Liver (tissue), 9 donors: ENCODE measurements around the gene FAM193A. TPM values are rescaled to one million over a fixed set of nuclear protein-coding genes. Genes with fewer than 3 reads are reported as not detected.

Source experiments
- DNase-seq: peaks from one replicate; pipeline ENCODE4 v3.0.0-alpha.2; 2017; ENCODE audit warnings: low spot score
- H3K27ac ChIP-seq, 2 donors: one replicate each; pipeline ENCODE4 v1.7.0; 2013; ENCODE audit warnings: inconsistent platforms in 2 of 2, low read length in 2 of 2, control low read depth in 1 of 2, low read depth in 1 of 2, mild to moderate bottlenecking in 1 of 2
- H3K27me3 ChIP-seq, 4 donors: one replicate each; pipeline versions ENCODE4 v1.6.1 to v1.7.0; 2013; ENCODE audit warnings: low read length in 3 of 4, inconsistent platforms in 1 of 4, mild to moderate bottlenecking in 1 of 4, moderate library complexity in 1 of 4; ENCODE audit not compliant: control insufficient read depth in 4 of 4, insufficient read depth in 4 of 4
- H3K36me3 ChIP-seq, 4 donors: one replicate each; pipeline versions ENCODE4 v1.6.1 to v1.7.0; 2013; ENCODE audit warnings: low read length in 3 of 4, mild to moderate bottlenecking in 3 of 4, low read depth in 1 of 4, moderate library complexity in 1 of 4; ENCODE audit not compliant: control insufficient read depth in 4 of 4, insufficient read depth in 3 of 4
- H3K4me1 ChIP-seq, 4 donors: one replicate each; pipeline versions ENCODE4 v1.6.1 to v1.7.0; 2013; ENCODE audit warnings: low read length in 3 of 4, mild to moderate bottlenecking in 3 of 4, moderate library complexity in 1 of 4; ENCODE audit not compliant: control insufficient read depth in 4 of 4, insufficient read depth in 4 of 4
- H3K4me3 ChIP-seq, 3 donors: one replicate each; pipeline versions ENCODE4 v1.6.1 to v1.7.0; 2013; ENCODE audit warnings: low read length in 3 of 3, control low read depth in 1 of 3, low read depth in 1 of 3, mild to moderate bottlenecking in 1 of 3
- H3K9ac ChIP-seq, 2 donors: one replicate each; pipeline ENCODE4 v1.7.0; 2013; ENCODE audit warnings: low read length in 2 of 2, mild to moderate bottlenecking in 2 of 2, moderate library complexity in 2 of 2, control low read depth in 1 of 2, low read depth in 1 of 2
- H3K9me3 ChIP-seq, 4 donors: one replicate each; pipeline versions ENCODE4 v1.6.1 to v1.7.0; 2013; ENCODE audit warnings: low read length in 3 of 4; ENCODE audit not compliant: control insufficient read depth in 4 of 4
- EGR1 ChIP-seq, 2 donors: IDR thresholded peaks; 2 replicates each; pipeline ENCODE4 v1.6.1; 2016 to 2018; ENCODE audit warnings: antibody characterized with exemption in 2 of 2, low read depth in 2 of 2
- FOXA1 ChIP-seq: IDR thresholded peaks from 2 replicates; pipeline ENCODE4 v1.6.1; 2016; ENCODE audit warnings: antibody characterized with exemption
- FOXA2 ChIP-seq: IDR thresholded peaks from 2 replicates; pipeline ENCODE4 v1.6.1; 2016; ENCODE audit warnings: antibody characterized with exemption
- HNF4A ChIP-seq, 2 donors: conservative IDR thresholded peaks; 2 replicates each; pipeline ENCODE4 v1.6.1; 2016; ENCODE audit warnings: antibody characterized with exemption in 2 of 2, mild to moderate bottlenecking in 2 of 2
- HNF4G ChIP-seq: IDR thresholded peaks from 2 replicates; pipeline ENCODE4 v1.6.1; 2016; ENCODE audit warnings: antibody characterized with exemption
- JUND ChIP-seq, 2 donors: IDR thresholded peaks; 2 replicates each; pipeline ENCODE4 v1.6.1; 2016; ENCODE audit warnings: antibody characterized with exemption in 2 of 2
- NR2F2 ChIP-seq: IDR thresholded peaks from 2 replicates; pipeline ENCODE4 v1.6.1; 2016; ENCODE audit warnings: antibody characterized with exemption
- RAD21 ChIP-seq, 2 donors: IDR thresholded peaks; 2 replicates each; pipeline ENCODE4 v1.6.1; 2016; ENCODE audit warnings: antibody characterized with exemption in 2 of 2, mild to moderate bottlenecking in 2 of 2
- RXRA ChIP-seq, 2 donors: IDR thresholded peaks; 2 replicates each; pipeline ENCODE4 v1.6.1; 2017 to 2018; ENCODE audit warnings: antibody characterized with exemption in 2 of 2, mild to moderate bottlenecking in 1 of 2
- SP1 ChIP-seq: IDR thresholded peaks from 2 replicates; pipeline ENCODE4 v1.6.1; 2018; ENCODE audit warnings: antibody characterized with exemption, mild to moderate bottlenecking
- TAF1 ChIP-seq: conservative IDR thresholded peaks from 2 replicates; pipeline ENCODE4 v1.6.1; 2016; ENCODE audit warnings: antibody characterized with exemption, mild to moderate bottlenecking
- YY1 ChIP-seq: IDR thresholded peaks from 2 replicates; pipeline ENCODE4 v1.6.1; 2016; ENCODE audit warnings: antibody characterized with exemption, mild to moderate bottlenecking
- WGBS: extraction: QIAGEN DNeasy Blood & Tissue Kit; methylation state at CpG from one replicate; pipeline ENCODE4 v1.1.7; 2013; 5-methylcytosine and 5-hydroxymethylcytosine counted together
- polyA plus RNA-seq, 2 donors: library from polyadenylated mRNA; stranded (reverse) in 1 of 2; unstranded in 1 of 2; fragments of 200-250 nt in 1 of 2; fragments of >200 nt in 1 of 2; fragmentation: Nextera tagmentation in 1 of 2; extraction: Ambion mirVana in 1 of 2; gene quantifications; one replicate each; pipeline versions ENCODE4 v1.2.1 to v1.2.3, GENCODE V29; 2013 to 2015
- total RNA-seq, 2 donors: library from RNA; depleted of rRNA; stranded (reverse); fragments of >200 nt; gene quantifications; one replicate each; pipeline ENCODE4 v1.2.3, GENCODE V29; 2014
- TF ChIP-seq, protein P1 (sequence below): IDR thresholded peaks from 2 replicates; pipeline ENCODE4 v1.6.1; 2016; ENCODE audit warnings: antibody characterized with exemption
- TF ChIP-seq, protein P2 (sequence below): IDR thresholded peaks from 2 replicates; pipeline ENCODE4 v1.6.1; 2016; ENCODE audit warnings: antibody characterized with exemption, mild to moderate bottlenecking
- TF ChIP-seq, protein P3 (sequence below): IDR thresholded peaks from 2 replicates; pipeline ENCODE4 v1.6.1; 2016; ENCODE audit warnings: antibody characterized with exemption
- TF ChIP-seq, protein P4 (sequence below): fragments of 150-350 bp; IDR thresholded peaks from 2 replicates; pipeline ENCODE4 v1.5.1; 2017; ENCODE audit warnings: improper control_type of control experiment, low read depth, low read length; ENCODE audit not compliant: missing input control
- TF ChIP-seq, protein P5 (sequence below): IDR thresholded peaks from 2 replicates; pipeline ENCODE4 v1.6.1; 2016; ENCODE audit warnings: antibody characterized with exemption
- donor health status: healthy.
- donor health status: healthy.
- donor health status: healthy.
- donor health status: healthy.
- donor health status: healthy.

The FAM193A gene
- total and polyA plus RNA-seq, 4 donors, result 3.9 to 10.2 (median 7.0) TPM

DNA sequence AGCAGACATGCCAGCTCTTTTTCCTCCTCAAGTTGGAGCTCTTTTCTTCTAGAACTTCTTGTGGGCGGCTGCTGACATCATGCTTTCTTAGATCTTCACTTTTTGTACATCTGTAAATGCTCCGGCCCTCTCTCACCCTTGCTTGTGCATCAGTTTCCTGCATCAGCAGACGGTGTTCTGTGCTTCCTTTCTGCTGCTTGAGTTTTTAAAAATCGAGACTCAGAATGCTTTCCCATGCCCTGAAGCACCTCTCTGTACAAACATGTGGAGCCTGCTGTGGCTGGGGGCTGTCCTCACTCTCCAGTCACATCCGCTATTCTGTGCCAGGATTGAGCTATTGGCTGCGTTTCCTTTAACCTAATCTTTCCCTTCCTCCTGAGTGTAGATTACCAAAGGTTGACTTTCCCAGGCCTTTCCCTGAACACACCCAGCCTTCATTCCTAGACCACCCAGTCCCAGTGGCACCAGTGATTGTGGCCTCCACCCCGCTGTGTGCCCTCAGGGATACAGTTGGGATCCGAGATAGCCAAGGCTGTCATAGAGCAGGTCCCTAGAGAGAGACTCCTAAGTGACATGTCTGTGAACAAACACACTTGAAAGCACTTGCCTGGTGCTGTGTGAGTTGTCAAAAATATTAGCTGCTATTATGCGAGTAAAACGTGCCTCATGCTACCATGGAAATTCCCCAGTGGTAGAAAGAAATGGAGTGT, 177.8 kb downstream of the FAM193A start:
- Histone ChIP-seq H3K4me1 (peaks cover 8 to 16% (median 13%) of the 10 kb centered on the region in 4 donors), H3K27me3 (no peaks in the 10 kb centered on the region), H3K27ac (peak overlapping the region; percentile 63 to 76), H3K4me3 (no peak overlapping the region), H3K9me3 (peaks cover 0 to 1% (median 0%) of the 10 kb centered on the region in 4 donors), H3K36me3 (peaks cover 6 to 11% (median 8%) of the 10 kb centered on the region in 4 donors), H3K9ac (no peak overlapping the region)
- DNase-seq, result no peak
- WGBS, result 54% methylated on average over 10 of the region's 10 CpGs
- TF ChIP-seq, protein P1, sequence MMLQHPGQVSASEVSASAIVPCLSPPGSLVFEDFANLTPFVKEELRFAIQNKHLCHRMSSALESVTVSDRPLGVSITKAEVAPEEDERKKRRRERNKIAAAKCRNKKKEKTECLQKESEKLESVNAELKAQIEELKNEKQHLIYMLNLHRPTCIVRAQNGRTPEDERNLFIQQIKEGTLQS, result no peak
- TF ChIP-seq HNF4A (conservative IDR thresholded peaks at IDR 0.05) (no peak), NR2F2 (peak; percentile 83), HNF4G (no peak), JUND (IDR thresholded peaks at IDR 0.05) (no peak), RAD21 (IDR thresholded peaks at IDR 0.05) (peak in 1 of 2 donors; percentile 45), FOXA1 (no peak), EGR1 (IDR thresholded peaks at IDR 0.05; ENCODE audit: low read depth in 2 of 2) (no peak), SP1 (peak; percentile 60), RXRA (IDR thresholded peaks at IDR 0.05) (peak; percentile 10 to 52)
- TF ChIP-seq, protein P2, sequence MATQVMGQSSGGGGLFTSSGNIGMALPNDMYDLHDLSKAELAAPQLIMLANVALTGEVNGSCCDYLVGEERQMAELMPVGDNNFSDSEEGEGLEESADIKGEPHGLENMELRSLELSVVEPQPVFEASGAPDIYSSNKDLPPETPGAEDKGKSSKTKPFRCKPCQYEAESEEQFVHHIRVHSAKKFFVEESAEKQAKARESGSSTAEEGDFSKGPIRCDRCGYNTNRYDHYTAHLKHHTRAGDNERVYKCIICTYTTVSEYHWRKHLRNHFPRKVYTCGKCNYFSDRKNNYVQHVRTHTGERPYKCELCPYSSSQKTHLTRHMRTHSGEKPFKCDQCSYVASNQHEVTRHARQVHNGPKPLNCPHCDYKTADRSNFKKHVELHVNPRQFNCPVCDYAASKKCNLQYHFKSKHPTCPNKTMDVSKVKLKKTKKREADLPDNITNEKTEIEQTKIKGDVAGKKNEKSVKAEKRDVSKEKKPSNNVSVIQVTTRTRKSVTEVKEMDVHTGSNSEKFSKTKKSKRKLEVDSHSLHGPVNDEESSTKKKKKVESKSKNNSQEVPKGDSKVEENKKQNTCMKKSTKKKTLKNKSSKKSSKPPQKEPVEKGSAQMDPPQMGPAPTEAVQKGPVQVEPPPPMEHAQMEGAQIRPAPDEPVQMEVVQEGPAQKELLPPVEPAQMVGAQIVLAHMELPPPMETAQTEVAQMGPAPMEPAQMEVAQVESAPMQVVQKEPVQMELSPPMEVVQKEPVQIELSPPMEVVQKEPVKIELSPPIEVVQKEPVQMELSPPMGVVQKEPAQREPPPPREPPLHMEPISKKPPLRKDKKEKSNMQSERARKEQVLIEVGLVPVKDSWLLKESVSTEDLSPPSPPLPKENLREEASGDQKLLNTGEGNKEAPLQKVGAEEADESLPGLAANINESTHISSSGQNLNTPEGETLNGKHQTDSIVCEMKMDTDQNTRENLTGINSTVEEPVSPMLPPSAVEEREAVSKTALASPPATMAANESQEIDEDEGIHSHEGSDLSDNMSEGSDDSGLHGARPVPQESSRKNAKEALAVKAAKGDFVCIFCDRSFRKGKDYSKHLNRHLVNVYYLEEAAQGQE, result no peak
- TF ChIP-seq, protein P3, sequence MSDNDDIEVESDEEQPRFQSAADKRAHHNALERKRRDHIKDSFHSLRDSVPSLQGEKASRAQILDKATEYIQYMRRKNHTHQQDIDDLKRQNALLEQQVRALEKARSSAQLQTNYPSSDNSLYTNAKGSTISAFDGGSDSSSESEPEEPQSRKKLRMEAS, result peak; percentile 39

DNA sequence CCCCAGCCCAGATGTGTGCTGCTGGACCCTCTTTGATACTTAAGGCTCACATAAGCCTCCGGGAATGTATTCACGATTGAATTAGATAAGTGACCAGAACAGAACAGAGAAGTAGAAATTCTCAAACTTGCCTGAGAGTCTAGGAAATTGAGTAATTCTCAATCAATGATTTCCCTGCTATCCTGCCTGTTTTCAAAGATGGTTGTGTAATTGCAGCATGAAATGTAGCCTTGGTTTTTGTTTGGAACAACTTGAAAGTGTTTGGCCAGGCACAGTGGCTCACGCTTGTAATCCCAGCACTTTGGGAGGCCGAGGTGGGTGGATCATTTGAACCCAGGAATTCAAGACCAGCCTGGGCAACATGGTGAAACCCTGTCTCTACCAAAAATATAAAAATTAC, 178.5 kb downstream of the FAM193A start:
- peaks cover 5 to 13% (median 10%) of the 10 kb centered on the region in 4 donors for H3K36me3 ChIP-seq
- peaks cover 0 to 1% (median 0%) of the 10 kb centered on the region in 4 donors for H3K9me3 ChIP-seq
- TF ChIP-seq YY1 (peak; percentile 51), TAF1 (no peak), EGR1 (IDR thresholded peaks at IDR 0.05; ENCODE audit: low read depth in 2 of 2) (no peak), FOXA2 (no peak), SP1 (peak; percentile 29), FOXA1 (no peak), HNF4A (conservative IDR thresholded peaks at IDR 0.05) (peak; percentile 52 to 54), JUND (IDR thresholded peaks at IDR 0.05) (peak in 1 of 2 donors; percentile 7), RAD21 (IDR thresholded peaks at IDR 0.05) (peak; percentile 19 to 36), RXRA (IDR thresholded peaks at IDR 0.05) (peak; percentile 44 to 47)
- TF ChIP-seq, protein P3, result peak; percentile 55
- TF ChIP-seq, protein P4, sequence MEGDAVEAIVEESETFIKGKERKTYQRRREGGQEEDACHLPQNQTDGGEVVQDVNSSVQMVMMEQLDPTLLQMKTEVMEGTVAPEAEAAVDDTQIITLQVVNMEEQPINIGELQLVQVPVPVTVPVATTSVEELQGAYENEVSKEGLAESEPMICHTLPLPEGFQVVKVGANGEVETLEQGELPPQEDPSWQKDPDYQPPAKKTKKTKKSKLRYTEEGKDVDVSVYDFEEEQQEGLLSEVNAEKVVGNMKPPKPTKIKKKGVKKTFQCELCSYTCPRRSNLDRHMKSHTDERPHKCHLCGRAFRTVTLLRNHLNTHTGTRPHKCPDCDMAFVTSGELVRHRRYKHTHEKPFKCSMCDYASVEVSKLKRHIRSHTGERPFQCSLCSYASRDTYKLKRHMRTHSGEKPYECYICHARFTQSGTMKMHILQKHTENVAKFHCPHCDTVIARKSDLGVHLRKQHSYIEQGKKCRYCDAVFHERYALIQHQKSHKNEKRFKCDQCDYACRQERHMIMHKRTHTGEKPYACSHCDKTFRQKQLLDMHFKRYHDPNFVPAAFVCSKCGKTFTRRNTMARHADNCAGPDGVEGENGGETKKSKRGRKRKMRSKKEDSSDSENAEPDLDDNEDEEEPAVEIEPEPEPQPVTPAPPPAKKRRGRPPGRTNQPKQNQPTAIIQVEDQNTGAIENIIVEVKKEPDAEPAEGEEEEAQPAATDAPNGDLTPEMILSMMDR, result no peak
- TF ChIP-seq, protein P5, sequence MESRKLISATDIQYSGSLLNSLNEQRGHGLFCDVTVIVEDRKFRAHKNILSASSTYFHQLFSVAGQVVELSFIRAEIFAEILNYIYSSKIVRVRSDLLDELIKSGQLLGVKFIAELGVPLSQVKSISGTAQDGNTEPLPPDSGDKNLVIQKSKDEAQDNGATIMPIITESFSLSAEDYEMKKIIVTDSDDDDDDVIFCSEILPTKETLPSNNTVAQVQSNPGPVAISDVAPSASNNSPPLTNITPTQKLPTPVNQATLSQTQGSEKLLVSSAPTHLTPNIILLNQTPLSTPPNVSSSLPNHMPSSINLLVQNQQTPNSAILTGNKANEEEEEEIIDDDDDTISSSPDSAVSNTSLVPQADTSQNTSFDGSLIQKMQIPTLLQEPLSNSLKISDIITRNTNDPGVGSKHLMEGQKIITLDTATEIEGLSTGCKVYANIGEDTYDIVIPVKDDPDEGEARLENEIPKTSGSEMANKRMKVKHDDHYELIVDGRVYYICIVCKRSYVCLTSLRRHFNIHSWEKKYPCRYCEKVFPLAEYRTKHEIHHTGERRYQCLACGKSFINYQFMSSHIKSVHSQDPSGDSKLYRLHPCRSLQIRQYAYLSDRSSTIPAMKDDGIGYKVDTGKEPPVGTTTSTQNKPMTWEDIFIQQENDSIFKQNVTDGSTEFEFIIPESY, result peak; percentile 41
- H3K27ac ChIP-seq, result peak overlapping the region; percentile 38 to 63
- no peaks in the 10 kb centered on the region for H3K27me3 ChIP-seq
- H3K4me1 ChIP-seq, result peaks cover 8 to 16% (median 13%) of the 10 kb centered on the region in 4 donors
- H3K9ac ChIP-seq, result no peak overlapping the region
- DNase-seq, result no peak
- WGBS, result 28% methylated on average over 4 of the region's 4 CpGs
- no peak overlapping the region for H3K4me3 ChIP-seq
